GM19324 (cell line): ENCODE results near the gene FYN.

Source experiments
- ATAC-seq: cut with Tn5 transposase; IDR thresholded peaks from one replicate; pipeline ENCODE4 v1.9.1; 2021; ENCODE audit warnings: mild to moderate bottlenecking, moderate library complexity; ENCODE audit not compliant: unreplicated experiment, low FRiP score

The FYN gene

GRCh38 chr6:111812060-111813038 is 60.9 kb downstream of the FYN start:
- no peak for ATAC-seq

DNA sequence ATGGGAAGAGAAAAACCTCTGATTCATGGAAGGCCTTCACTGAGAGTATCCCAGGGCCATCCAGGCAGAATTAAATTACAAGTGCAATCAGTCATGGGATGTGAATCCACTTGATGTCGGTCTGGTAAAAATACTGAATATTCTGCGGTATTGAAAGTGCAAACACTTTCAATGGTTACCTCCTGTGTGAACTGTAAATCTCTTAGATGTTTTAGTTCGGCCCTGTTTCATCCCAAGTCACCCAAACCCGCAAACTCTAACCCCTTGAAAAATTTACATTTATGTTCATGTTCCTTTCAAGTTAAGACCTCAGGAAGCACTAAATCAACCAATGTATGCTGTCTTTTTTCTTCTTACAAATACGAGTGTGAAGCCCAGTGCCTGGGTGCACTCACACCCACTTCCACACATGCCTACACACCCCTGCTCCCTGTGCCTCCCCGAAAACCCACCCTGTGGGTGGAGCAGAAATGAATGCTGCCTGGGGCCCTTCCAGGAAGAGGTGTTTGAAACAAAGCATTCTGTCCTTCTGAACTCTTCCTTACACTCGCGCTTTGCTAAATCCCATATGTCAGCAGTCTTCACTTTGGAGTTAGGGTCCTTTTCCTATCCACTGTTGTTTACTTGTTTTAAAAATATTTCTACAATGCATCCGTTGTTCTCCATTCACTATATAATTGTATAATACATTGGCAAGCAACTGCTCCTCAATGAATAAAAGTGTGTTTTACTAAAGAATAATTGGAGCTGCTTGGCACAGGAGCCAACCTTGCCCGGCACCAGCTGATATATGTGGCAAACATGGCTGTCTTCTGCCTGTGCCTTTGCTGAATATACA is 62.7 kb downstream of the FYN start:
- no peak for ATAC-seq

DNA sequence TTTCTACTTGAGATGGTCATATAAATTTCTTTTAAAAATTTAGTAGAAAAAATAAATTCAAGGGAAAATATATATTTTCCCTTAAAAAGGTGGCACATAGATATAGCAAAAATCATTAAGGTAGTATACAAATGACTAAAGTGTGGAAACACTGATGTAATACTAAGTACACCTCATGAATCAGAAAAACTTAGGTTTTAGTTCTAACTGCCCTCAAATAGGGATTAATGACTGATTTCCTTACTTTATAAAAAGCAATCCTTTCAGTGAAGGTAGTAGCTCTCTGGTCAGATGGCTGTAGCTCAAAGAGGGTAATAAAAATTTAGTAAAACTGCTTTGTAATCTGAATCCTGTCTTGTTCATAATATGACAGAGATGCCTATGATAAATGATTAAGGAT is 63.5 kb downstream of the FYN start:
- ATAC-seq: no peak

- ATAC-seq: no peak
Observed at GRCh38 chr6:111809264-111809663, 64.0 kb downstream of the FYN start.

DNA sequence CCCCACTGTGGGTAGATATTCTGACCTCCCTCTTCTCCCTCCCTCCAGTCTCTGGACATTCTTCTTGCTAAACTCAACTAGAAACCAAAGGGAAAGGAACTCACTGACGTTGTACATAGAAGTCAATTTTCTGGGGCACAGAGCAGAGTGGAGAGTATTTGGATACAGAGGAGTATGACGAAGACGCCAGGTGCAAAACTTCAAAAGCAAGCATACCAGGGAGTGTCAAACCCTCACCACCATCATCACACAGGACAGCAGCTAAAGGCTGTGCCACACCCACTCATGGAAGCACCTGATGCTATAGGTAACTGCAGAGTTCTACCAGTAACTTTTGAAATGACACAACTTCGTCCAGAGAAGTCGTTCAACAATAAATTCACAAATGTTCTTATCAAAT is 64.8 kb downstream of the FYN start:
- ATAC-seq: no peak

- no peak for ATAC-seq
Observed at GRCh38 chr6:111806561-111807497, 66.4 kb downstream of the FYN start.

DNA sequence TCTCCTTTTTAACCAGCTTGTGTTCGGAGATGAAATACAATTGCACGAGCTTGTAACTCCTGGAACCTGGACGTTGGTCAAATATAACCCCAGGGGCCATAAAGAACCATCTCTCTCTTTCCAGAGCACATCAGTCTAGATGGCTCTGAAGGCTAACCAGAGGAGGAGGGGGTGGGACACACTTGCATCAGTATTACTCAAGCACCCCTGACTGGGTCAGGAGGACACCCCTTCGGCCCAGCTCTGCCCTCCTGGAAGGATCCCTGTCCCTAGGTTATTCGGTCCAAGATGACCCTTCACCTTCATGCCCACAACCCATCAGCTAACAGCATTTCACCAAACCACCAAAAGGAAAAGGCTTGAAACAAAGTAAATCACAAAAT is 67.1 kb downstream of the FYN start:
- no peak for ATAC-seq

DNA sequence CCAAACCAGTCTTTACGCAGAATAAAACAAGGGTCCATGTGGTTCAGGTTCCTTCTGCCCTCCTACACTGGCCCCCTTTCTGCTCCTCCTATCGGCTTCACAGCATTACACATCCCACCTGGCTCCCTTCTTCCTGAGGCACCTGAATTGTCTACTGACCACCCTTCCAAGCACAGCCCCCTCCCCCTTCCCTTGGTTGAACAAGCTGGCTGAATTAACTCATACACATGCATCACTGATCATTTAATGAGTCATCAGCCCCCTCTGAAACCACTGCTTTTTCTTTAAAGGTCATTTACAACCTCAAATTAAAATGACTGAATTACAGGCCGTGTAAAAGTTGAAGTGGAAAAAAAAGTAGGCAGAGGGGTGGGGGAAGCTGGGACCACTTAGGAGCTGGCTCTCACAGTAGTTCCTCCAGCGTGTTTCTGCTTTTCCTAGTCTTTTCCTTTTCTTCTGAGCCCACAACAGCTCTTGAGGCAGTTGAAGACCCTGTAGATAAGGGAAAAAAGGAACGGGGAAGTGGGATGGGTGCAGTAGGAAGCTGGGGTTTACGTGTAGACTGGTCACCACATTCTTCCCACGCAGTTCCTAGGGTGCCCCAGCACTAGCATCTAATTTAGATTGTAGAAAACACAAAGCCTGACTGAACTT is 67.6 kb downstream of the FYN start:
- no peak for ATAC-seq

DNA sequence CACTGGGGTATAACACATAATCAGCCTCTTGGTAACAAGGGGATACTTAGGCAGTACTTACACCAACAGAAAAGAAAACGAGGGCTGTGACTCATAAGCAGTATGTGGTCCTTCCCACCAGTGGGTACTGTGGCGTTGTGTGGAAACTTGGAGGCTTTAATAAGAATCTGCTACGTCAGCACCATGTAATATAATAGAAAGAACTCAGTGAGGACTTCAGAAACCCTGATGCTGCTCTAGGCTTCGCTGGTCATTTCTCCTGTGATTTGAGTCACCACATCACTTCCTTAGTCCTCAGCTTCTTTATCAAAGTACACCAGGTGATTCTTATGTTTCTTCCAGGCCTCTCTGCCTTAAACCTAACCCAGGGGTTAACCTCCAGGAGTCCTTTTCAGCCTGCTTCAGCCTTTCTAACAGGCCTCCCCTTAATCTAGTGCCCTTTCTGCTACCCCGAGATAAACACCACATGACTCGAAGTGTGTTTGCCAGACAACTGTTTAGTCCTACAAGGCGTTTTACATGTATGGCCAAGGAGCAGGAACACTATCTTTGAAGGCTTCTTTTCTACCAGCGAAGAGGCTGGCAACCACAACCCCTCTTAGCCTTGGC is 68.5 kb downstream of the FYN start:
- no peak for ATAC-seq

- ATAC-seq: no peak
Observed at GRCh38 chr6:111803804-111804203, 69.4 kb downstream of the FYN start.

DNA sequence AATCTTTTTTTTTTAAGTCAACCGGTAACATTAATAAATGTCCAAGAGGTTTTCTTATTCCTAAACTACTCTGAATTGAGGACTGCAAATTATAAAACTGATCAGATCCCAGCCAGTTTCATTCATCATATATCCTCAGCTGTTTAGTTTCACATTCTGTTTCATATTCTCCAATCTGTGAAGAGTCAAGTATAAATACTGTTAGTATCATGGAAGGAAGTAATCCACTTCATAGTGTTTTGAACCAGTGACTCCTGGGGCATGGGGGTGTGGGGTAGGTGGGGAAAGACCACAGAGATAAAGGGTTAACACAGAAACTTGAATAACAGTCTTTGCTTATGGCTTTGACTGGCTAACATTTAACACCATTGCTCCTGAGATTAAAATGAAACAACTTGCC is 69.9 kb downstream of the FYN start:
- no peak for ATAC-seq

GRCh38 chr6:111802720-111803330 is 70.4 kb downstream of the FYN start:
- ATAC-seq: no peak

- ATAC-seq: no peak
Observed at GRCh38 chr6:111802015-111802414, 71.2 kb downstream of the FYN start.

DNA sequence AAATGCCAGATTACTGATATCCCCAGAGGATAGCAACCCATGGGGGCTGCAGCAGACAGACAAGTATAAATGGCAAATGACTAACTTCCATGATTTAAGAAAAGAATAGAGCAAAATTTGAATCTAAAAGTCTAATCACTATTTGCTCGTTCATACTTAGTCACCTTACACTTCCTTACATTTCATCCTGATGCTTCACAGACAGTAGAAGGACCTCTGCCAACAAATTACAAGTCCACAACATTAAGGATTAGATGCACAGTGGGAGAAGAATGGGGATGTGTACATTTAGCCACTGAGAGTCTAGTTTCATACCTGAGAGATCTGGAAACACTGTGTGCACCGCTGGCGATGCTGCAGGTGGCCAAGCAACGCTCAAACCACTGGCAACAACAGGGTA is 72.4 kb downstream of the FYN start:
- ATAC-seq: no peak

DNA sequence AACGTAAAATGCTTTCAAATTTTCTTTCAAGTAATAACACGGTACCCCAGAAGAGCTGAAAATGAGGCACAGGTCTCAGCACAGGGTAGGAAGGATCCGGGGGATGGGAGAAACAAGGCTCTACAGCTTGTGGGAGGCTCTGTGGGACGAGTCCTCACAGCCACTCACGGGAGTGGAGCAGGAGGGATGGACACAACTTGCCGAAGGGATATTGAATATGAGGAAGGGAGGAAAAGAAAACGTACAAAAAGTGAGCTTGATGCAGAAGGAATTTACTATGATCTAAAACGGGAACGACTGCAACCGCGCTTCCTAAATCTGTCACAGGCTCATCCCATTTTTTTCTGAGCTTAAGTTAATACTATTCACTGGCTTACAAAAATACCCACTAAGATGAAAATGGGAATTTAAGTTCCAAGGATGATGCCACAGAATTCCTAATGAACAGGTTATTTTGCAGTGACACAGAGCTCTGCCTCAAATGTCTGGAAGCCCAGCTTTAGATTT is 72.9 kb downstream of the FYN start:
- no peak for ATAC-seq

DNA sequence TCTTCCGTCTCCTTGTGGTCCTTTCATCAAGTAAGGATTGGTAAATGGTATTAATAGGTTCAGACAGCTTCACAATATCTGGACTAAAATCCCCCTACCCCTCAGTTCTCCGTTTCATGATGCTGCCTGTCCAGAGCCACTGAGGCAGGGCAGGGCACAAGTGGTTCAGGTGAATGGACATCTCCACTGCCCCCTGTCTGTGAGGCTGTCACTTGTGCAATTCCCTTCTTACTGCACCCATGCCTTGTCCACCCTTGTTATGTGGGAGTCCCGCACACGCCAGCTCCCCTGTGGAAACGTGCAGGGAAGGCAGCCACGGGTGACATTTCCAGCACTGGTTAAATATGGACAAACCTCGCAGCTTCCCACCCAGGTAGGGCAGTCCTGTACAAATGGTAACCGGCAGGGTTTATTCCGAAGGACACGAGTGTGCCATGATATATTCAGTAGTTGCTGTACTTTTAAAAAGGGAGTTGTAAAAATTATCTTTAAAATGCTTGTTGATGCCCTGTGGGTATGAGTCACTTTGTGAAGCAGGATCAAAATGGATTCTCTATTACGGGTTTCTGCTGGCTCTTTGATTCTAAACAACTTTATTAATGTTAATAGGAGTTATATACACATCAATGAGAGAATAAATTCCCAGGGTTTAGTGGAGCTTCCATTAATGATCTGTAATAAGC is 73.5 kb downstream of the FYN start:
- ATAC-seq: no peak

- no peak for ATAC-seq
Observed at GRCh38 chr6:111798281-111798725, 74.9 kb downstream of the FYN start.

DNA sequence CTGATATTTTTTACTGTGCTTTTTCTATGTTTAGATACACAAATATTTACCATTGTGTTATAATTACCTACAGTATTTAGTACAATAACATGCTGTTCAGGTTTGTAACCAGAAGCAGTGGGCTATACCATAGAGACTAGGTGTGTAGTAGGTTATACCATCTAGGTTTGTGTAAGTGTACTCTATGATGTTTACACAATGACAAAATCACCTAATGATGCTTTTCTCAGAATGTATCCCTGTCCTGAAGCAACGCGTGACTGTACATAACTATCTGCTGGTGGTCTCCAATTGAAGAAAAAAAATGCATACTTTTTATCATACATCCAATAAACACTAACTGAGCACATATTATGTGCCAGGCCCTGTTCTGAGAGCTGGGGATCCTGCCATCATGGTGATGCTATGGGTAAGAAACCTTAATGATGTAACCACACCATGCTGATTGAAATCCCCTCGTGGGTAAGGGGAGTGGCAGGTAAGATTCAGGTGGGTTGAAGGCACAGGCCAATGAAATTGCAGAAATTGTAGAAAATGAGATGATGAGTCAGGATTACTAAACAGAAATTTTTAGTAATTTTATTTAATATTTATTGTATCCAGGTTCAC is 76.8 kb downstream of the FYN start:
- no peak for ATAC-seq
